ENCODE measurements around the gene SYNE3. TPM values are rescaled to one million over a fixed set of nuclear protein-coding genes. Genes with fewer than 3 reads are reported as not detected.

The SYNE3 gene, protein sequence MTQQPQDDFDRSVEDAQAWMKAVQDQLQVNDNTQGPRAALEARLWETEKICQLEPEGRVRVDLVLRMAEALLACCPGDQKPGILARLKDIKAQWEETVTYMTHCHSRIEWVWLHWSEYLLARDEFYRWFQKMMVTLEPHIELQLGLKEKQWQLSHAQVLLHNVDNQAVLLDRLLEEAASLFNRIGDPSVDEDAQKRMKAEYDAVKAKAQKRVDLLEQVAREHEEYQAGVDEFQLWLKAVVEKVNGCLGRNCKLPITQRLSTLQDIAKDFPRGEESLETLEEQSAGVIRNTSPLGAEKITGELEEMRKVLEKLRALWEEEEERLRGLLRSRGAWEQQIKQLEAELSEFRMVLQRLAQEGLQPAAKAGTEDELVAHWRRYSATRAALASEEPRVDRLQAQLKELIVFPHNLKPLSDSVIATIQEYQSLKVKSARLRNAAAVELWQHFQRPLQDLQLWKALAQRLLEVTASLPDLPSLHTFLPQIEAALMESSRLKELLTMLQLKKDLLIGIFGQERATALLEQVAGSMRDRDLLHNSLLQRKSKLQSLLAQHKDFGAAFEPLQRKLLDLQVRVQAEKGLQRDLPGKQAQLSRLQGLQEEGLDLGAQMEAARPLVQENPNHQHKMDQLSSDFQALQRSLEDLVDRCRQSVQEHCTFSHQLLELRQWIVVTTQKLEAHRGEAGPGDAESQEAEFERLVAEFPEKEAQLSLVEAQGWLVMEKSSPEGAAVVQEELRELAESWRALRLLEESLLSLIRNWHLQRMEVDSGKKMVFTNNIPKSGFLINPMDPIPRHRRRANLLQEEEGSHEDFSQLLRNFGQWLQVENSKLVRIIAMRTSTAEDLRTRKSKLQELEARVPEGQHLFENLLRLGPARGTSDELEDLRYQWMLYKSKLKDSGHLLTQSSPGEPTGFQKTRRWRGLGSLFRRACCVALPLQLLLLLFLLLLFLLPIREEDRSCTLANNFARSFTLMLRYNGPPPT
- 5.2 and 5.9 TPM in 2 replicates for total RNA-seq
- 2.3 TPM for polyA plus RNA-seq (2012)

DNA sequence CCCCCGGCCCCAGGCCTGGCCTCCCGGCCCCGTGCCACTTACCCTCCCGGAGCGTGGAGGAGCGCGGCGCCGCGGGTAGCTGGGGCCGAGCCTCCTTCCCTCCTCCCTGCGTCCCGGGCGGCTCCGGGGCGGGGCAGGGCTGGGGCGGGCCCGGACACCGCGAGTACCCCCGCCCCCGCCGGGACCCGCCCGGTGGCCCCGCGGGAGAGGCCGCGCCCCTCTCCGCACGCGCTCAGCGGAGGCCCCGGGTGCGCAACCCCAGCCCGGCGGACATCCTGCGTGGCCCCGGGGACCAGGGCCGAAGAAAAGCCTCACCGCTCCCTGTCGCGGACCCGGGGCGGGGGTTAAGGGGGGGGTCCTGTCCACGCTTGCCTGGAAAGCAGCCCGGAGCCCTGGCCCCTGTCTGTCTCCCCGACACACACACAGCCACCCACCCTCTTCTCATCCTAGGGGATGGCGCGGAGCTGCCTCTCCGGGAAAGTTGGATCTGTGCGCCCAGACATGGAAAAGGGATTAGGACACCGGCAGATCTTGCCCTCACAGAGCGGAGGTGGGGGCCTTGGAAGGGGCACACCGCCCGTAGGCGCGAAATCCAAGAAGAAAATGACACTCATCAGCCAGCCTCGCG is at the start of gene SYNE3:
Gene SYNE3 (minus strand): TSS at position 97 of the 628 bp plus-strand sequence. CDS start 40,829 bp downstream, outside the sequence.
- peak; percentile 57 for DNase-seq (ENCODE audit: low read depth)

DNA sequence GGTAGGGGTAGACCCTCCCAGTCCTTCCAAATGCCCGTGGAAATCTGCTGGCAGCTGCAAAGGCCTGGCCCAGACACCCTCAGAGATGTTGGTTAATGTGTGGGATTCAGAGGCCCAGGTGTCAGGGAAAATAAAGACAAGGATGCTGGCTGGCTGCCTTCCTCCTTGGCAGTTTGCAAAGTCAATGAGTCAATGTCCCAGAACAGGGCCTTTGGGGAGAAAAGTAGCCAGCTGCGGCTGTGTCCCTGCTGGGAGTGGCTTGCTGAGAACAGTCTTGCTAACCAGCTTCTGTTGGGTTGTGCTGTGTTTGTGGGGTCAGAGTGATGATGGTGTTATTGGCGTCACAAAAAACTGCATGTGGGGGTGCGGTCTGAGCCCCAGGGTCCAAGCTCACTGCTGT is 47.6 kb upstream of the SYNE3 start:
- peak; percentile 88 for DNase-seq (ENCODE audit: low read depth)

DNA sequence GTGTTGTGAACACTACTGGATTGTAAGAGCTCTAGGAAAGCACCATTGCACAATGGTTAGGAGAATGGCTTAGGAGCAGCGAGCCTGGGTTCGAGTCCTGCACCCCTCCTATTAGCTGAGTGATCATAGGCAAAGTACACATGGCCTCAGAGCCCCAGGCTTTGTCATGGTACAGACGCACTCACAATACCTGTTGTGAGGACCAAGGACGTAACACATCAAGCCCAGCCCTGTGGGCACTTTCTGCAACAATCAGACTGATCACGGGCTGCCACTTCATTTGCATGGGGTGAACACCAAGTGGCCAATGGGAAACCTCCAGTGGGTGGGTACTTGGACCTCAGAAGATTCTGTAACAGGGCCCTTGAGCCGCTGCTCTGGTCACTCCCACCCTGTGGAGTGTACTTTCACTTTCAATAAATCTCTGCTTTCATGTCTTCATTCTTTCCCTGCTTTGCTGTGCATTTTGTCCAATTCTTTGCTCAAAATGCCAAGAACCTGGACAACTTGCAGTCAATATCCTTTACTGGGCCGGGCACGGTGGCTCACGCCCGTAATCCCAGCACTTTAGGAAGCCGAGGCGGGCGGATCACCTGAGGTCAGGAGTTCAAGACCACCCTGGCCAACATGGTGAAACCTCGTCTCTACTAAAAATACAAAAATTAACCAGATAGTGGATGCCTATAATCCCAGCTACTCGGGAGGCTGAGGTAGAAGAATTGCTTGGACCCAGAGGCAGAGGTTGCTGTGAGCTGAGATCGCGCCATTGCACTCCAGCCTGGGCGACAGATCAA is 46.6 kb upstream of the SYNE3 start:
- DNase-seq (ENCODE audit: low read depth) = peak; percentile 56

DNA sequence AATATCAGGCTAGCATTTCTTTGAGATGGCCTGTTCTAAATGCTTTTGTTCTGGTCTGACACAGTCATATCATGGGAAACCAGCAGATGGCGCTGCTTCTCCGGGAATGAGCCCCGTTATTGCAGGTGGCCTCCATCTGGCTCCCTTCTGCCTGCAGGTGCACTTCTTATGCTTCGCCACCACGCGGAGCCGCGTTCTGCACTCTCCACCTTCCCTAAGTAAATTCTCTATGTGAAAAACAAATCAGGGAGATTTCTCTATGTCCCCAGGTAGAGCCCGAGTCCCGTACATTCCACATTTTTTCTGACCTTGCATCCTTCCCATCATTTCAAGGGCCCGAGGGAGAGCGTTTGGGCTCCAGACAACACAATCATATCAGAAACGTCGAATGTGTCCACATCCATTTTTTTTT is 44.6 kb upstream of the SYNE3 start:
- peak; percentile 78 for DNase-seq (ENCODE audit: low read depth)

DNA sequence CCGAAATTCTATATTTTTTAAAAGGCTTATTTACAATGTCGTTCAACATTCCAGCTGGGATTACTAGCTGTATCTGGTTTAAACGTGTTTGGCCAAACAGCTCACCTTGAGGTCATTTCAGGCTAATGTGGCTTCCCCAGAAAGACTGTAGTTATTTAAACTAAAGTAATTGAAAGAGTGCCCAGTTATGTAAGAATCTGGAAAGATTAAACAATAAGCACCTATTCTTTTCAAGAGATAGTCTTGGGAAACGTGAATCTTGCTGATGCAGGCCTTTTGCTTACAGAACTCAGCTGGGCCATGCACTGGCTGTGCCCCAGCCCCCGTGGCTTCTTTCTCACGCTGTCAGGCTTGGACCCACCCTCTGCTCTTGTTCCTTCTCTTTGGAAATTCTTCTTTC is 42.8 kb upstream of the SYNE3 start:
- no peak for DNase-seq (ENCODE audit: low read depth)

DNA sequence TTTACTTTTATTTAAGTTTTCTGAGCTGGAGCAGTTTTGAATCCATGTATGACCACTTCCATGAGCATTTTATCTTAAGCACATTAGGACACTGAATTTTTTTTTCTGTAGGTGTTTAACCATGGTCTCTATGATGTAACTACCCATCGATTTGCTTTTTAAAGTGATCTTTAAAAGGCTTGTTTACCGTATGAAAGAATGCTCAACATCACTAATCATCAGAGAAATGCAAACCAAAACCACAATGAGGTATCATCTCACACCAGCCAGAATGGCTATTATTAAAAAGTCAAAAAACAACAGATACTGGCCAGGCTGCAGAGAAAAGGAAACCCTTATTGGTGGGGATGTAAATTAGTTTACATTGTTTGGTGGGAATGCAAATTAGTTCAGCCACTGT is 41.4 kb upstream of the SYNE3 start:
- no peak for DNase-seq (ENCODE audit: low read depth)

DNA sequence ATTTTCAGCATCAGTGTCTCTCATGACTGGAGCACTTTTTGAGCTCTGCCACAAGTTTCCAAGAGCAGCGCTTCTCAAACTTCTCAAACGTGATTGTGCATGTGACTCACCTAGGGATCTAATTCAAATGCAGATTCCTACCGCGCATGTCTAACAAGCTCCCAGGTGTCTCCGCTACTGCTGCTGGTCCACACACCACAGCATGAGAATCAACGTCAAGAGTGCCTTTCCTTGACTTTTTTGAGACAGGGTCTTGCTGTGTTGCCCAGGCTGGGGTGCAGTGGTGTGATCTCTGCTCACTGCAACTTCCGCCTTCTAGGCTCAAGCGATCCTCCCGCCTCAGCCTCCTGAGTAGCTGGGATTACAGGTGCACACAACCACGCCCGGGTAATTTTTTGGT is 40.8 kb upstream of the SYNE3 start:
- no peak for DNase-seq (ENCODE audit: low read depth)

DNA sequence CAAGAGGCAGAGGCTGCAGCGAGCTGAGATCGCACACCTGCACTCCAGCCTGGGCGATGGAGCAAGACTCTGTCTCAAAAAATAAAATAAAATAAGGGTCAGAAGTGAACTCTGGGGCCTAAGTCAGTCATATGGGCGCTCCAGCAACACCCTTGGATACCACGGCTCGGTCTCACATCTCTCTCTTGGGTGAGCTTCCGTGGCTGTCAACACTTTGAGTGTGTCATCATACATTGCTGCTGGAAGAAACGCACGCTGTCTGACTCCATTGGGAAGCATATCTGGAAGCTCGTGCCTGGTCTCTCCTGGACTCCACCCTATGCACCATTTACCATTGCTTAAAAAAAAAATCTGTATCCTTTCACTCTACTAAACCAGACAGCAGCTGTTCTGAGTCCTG is 38.6 kb upstream of the SYNE3 start:
- no peak for DNase-seq (ENCODE audit: low read depth)

DNA sequence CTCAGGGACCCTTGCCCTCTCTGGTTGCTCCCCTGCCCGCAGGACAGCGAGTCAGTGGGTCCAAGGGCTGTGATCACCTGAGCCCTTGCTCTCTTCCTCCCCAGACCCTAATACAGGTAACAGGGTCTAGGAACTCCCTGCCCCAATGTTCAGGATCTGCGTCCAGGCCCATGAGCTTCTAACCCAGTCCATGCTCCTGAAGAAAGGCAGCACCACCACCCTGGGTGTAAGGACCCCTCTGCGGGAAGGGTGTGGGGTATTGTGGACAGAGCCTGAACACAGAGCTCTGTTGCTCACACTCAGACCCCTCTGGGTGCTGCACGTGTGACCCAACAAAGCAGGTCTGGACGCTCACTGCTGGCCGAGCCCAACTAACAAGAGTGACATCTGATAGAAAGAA is 36.7 kb upstream of the SYNE3 start:
- no peak for DNase-seq (ENCODE audit: low read depth)

DNA sequence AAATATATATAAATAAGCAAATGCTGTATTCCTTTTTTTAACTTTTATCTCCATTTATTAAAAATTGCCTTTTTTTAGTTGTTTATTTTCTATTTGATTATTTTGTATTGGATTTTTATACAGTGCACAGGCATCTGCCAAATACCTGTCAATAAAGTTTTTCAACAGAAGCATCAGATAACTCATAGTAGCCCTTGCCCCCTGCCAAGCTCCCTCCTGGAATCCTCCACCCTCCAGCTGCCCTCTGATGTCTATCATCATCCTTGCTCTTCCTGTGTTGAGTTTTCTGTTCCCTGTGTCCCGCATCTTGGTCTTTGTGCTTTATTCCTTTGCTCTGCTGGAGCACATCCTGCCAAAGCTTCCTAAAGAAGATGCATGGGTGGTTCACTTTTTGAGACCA is 35.0 kb upstream of the SYNE3 start:
- no peak for DNase-seq (ENCODE audit: low read depth)

DNA sequence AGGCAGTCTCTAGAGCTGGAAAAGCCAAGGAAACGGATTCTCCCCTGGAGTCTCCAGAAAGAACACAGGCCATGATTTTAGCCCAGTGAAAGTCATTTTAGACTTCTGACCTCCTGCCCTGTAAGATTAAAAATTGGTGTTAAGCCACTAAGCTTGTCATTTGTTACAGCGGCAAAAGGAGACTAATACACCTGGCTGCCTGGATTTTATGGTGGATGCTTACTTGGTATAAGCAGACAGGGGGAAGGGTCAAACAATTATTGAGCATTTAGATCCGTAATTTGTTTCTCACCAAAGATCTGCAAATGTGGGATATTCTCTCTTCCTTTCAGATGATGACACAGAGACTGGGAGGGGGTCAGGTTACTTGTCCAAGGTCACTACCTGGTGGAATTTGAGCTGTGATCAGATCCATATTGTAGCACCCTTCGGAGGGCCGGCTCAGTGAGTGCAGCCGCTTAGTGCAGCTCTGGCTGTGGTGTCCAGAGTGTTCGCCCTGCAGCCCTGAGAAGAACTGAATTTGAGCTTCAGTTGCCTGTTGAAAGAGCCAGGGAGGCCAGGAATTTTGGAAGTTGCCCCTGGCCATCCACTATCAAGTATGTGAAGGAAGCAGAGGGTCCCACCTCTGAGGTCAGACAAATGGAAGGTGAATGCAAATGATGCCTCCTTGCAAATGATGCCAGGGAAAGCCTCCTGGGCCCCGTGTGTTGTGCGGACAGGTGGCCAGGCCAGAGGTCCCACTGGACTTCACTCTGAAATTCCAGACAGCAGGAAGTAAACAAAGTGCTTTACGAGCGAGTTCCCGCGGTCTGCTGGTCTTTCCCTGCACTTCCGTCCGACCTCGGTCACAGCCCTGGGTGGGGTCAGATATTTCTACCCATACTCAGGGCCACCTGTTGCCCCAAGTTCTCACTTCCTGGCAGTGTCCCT is 33.5 kb upstream of the SYNE3 start:
- DNase-seq (ENCODE audit: low read depth) = peak; percentile 28

DNA sequence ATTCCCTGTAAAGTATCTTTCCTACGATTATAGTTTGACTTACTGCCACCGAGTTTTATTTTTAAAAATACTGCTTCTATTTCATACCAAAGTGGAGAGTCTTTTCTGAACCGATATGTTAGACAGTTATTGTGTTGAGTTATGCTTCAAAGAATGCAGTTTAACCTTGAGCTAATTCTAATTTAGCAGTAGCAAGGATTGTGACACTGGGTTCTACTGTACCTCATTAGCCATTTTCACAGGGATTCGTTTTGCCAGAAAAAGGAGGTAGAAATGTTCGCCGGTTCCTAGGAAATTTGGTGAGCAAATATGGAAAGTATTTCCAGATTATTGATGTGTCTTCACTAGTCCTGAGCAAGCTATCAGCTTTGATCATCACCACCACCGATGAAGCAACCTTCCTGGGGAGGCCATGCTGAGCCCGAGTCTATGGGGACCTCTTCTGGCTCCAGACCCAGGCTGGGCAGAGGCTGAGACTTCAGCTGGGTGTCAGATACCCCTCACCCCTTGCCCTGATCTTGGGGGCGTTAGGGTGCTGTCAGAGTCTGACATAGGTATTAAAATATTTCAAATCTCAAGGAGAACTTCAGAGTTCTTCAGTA is 32.0 kb upstream of the SYNE3 start:
- no peak for DNase-seq (ENCODE audit: low read depth)

DNA sequence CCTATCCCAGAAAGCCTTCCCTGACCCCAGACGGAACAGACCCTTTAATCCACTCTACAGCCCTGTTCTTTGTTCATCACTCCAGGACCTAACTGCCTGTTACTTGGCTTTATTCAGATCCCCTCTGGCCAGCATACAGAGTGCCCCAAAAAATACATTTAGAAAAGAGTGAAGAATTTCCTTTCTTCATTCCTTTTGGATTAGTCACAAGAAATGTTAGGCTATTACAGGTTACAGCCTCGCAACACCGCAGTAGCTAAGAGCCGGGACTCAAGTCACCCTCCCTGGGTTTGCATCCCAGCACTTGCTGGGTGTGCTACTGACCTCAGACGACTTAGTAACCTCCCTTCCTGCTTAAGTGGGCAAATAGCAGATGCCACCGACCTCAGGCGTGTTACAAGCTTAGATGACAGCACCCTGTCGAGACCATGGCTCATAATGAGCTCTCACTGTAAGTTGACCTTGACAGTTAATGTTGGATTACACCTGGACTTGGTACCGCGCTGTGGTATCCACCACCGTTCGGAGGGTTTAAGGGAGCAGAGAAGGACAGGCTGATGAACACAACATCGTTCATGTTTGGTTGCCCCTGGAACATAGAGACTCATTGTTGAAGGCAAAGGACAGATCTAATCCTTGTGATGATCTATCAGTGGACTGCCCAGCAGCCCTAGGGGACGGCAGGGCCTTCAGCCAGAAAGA is 31.3 kb upstream of the SYNE3 start:
- peak; percentile 70 for DNase-seq (ENCODE audit: low read depth)

DNA sequence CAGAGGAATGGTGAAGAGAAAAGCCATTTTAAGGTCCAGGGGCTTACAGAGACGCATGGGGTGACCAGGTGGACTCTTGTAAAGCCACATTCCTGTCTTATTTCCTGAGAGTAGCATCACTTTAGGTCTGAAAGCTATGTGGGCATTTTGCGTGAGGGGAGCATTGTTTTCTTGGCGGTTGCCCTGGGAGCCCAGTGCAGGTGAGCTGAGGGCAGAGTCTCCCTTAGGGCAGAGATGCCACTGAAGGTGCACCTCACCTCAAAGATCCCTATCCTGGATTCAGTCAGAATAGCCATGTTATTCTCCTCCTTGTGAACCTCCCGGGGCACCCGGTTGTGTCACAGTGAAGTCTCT is 30.8 kb upstream of the SYNE3 start:
- no peak for DNase-seq (ENCODE audit: low read depth)

DNA sequence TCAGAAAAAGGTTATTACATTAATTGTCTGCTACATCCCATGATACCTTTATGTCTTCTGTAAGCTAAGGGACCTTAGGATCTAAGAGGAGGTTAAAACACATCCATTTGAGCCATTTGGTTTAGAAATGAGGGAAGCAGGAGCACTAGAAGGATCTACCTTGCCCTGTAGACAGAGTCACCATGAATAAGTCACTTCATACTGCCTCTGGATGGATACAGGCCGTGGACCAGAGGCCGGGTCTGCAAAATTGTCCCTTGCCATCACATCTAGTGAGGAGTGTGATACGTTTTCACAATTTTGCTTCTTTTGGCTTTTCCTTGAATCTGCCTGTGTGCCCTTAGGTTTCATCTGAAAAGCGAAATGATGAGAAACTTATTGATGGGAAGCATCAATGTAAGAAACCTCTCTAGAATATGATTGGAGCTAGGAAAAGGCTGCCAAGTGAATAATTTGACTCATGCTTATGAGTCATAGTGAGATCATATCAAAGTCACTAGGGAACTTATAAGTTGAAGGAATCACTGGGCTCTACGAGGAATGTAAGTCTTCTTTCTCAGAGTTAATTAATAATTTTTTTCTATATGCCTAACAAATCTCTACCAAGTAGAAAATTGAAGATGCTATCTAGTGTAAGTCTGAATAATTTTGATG is 29.2 kb upstream of the SYNE3 start:
- DNase-seq (ENCODE audit: low read depth) = peak; percentile 45

DNA sequence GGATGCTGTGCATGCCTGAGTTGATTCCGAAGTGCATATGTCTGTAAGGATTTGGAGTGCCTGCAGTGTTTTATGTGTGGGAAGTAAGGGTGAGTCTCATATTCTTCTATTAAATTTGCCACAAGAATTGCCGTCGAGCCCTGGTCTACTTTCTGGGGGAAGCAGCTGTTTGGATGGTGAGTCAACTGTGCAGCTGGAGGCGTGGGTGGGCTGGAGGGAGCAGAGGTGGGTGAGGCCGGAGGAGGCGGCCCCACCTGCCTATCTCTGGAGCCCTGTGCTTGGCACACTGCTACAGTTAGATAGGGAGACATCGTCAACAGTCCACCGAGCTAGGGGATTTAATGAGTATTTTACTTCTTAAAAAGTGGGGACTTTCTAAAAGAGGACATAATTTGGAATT is 28.1 kb upstream of the SYNE3 start:
- peak; percentile 80 for DNase-seq (ENCODE audit: low read depth)

DNA sequence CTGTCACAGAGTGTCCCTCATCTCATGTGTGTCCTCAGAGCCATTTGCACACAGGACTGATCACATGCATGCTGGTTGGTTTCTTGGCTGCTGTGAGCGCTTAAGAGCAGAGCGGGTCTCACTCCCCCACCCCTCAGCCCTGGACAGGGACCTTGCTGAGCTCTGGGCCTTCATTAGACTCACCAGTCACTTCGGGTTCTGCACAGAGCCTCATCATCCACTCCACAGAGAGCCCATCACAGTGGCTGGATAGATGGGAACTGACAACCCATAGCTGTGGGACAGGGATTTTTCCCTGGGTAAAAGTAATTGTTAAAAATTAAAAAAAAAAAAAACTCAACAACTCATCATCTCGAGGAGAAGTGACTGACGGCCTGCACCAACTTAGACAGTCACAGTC is 26.6 kb upstream of the SYNE3 start:
- DNase-seq (ENCODE audit: low read depth) = no peak

All from myocyte (in vitro differentiated cells).